ENCODE results near the gene ARHGAP15.

Gene ARHGAP15

GRCh38 chr2:143688248-143688647 is 559.0 kb downstream of the ARHGAP15 start:
- DNase-seq (ENCODE audit: low spot score) = no peak

GRCh38 chr2:143688815-143689214 is 559.6 kb downstream of the ARHGAP15 start:
- DNase-seq (ENCODE audit: low spot score) = no peak

GRCh38 chr2:143689541-143689940 is 560.3 kb downstream of the ARHGAP15 start:
- DNase-seq (ENCODE audit: low spot score) = no peak

- DNase-seq (ENCODE audit: low spot score) = no peak
Observed at GRCh38 chr2:143690235-143690634, 561.0 kb downstream of the ARHGAP15 start.

- no peak for DNase-seq (ENCODE audit: low spot score)
Observed at GRCh38 chr2:143691121-143691520, 561.9 kb downstream of the ARHGAP15 start.

- no peak for DNase-seq (ENCODE audit: low spot score)
Observed at GRCh38 chr2:143692162-143692561, 562.9 kb downstream of the ARHGAP15 start.

- no peak for DNase-seq (ENCODE audit: low spot score)
Observed at GRCh38 chr2:143692967-143693366, 563.7 kb downstream of the ARHGAP15 start.

GRCh38 chr2:143694335-143694734 is 565.1 kb downstream of the ARHGAP15 start:
- DNase-seq (ENCODE audit: low spot score) = no peak

- DNase-seq (ENCODE audit: low spot score) = no peak
Observed at GRCh38 chr2:143696651-143697050, 567.4 kb downstream of the ARHGAP15 start.

GRCh38 chr2:143697744-143698143 is 568.5 kb downstream of the ARHGAP15 start:
- DNase-seq (ENCODE audit: low spot score) = no peak

GRCh38 chr2:143698352-143698751 is 569.1 kb downstream of the ARHGAP15 start:
- no peak for DNase-seq (ENCODE audit: low spot score)

GRCh38 chr2:143698888-143699570 is 569.8 kb downstream of the ARHGAP15 start:
- DNase-seq (ENCODE audit: low spot score) = no peak

GRCh38 chr2:143700865-143701264 is 571.6 kb downstream of the ARHGAP15 start:
- no peak for DNase-seq (ENCODE audit: low spot score)

GRCh38 chr2:143701785-143702184 is 572.6 kb downstream of the ARHGAP15 start:
- DNase-seq (ENCODE audit: low spot score) = no peak

GRCh38 chr2:143702931-143703330 is 573.7 kb downstream of the ARHGAP15 start:
- no peak for DNase-seq (ENCODE audit: low spot score)

GRCh38 chr2:143704451-143705106 is 575.4 kb downstream of the ARHGAP15 start:
- DNase-seq (ENCODE audit: low spot score) = no peak

- DNase-seq (ENCODE audit: low spot score) = no peak
Observed at GRCh38 chr2:143705108-143705707, 576.0 kb downstream of the ARHGAP15 start.

- no peak for DNase-seq (ENCODE audit: low spot score)
Observed at GRCh38 chr2:143706354-143706753, 577.1 kb downstream of the ARHGAP15 start.

- DNase-seq (ENCODE audit: low spot score) = no peak
Observed at GRCh38 chr2:143708682-143709081, 579.5 kb downstream of the ARHGAP15 start.

- no peak for DNase-seq (ENCODE audit: low spot score)
Observed at GRCh38 chr2:143710196-143710595, 581.0 kb downstream of the ARHGAP15 start.

- DNase-seq (ENCODE audit: low spot score) = no peak
Observed at GRCh38 chr2:143710879-143711278, 581.7 kb downstream of the ARHGAP15 start.

- DNase-seq (ENCODE audit: low spot score) = no peak
Observed at GRCh38 chr2:143716522-143716921, 587.3 kb downstream of the ARHGAP15 start.

GRCh38 chr2:143717053-143717452 is 587.8 kb downstream of the ARHGAP15 start:
- DNase-seq (ENCODE audit: low spot score) = no peak
